ENCODE measurements around the gene ZNF469.

Gene ZNF469

DNA sequence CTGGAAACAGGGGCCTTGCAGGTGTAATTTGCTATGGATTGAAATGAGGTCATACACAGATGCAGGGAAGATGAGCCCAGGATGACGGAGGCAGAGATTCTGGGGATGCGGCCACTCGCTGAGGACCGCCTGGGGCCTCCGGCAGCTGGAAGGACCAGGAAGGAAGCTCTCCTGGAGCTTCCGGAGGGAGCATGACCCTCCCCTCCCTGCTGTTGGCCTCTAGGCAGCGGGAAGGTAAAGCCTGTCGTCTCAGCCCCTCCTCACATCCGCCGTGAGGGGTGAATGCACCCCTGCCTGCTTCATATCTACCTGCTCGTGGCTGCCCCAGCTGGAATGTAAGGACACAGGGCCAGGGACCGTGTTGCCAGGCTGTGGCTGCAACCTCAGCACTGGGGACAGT is 29.1 kb upstream of the ZNF469 start:
- TF ChIP-seq ZFX (IDR thresholded peaks at IDR 0.05): no peak
- TF ChIP-seq, protein P1, sequence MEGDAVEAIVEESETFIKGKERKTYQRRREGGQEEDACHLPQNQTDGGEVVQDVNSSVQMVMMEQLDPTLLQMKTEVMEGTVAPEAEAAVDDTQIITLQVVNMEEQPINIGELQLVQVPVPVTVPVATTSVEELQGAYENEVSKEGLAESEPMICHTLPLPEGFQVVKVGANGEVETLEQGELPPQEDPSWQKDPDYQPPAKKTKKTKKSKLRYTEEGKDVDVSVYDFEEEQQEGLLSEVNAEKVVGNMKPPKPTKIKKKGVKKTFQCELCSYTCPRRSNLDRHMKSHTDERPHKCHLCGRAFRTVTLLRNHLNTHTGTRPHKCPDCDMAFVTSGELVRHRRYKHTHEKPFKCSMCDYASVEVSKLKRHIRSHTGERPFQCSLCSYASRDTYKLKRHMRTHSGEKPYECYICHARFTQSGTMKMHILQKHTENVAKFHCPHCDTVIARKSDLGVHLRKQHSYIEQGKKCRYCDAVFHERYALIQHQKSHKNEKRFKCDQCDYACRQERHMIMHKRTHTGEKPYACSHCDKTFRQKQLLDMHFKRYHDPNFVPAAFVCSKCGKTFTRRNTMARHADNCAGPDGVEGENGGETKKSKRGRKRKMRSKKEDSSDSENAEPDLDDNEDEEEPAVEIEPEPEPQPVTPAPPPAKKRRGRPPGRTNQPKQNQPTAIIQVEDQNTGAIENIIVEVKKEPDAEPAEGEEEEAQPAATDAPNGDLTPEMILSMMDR (conservative IDR thresholded peaks at IDR 0.05): no peak
- H3K27ac ChIP-seq: no peak overlapping the region

DNA sequence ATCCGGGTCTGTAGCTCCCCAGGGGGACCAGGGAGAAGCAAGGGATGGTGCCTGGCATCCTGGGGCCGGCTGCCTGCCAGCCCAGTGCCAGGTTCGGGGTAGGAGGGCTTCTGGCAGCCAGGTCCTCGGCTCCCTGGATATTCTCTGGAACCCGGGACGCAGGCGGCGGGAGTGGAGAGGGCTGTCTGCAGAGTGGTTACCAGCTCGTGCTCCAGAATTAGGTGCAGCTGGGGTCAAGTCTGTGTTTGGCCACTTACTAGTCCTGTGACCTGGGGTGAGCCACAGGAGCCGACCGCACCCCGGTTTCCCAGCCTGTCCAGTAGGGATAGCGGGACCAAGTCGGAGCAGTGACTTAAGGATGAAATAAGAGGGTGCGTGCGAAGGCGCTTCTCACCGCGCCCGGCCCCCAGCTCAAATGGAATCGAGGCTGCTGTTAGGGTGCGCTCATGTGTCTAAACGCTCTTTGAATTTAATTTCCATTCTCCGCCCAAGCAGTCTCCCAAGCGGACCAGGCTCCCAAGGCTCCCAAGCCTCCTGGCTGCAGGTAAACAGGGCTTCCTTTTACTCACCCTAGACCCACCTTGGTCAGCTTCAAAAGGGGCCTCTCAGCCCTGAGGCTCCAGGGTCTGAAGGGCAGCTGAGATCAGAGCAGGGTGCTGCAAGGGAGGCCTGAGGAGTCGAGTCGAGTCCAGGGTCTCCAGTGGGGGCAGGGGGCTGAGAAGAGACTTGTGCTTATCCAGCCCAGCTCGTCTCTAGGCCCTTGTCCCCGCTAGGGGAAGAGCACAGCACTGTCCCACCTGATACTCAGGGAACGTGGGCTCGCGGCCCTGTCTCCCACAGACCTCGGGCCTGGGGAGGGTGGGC is 28.3 kb upstream of the ZNF469 start:
- H3K27ac ChIP-seq: no peak overlapping the region
- TF ChIP-seq, protein P1 (conservative IDR thresholded peaks at IDR 0.05): no peak
- no peak for TF ChIP-seq ZFX (IDR thresholded peaks at IDR 0.05)

DNA sequence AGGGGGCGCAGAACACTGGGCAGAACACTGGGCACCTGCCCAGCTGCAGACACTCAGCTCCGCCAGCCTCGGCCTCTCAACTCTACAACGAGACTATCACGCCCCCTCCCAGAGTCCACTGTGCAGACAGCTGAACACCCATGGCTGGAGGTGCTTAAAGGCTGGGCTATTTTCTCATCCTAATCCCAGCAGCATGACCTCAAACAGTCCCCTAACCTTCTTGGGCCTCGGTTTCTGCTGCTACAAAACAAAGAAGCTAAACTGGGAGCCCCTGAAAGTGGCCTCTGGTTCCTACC is 27.7 kb upstream of the ZNF469 start:
- TF ChIP-seq, protein P1 (conservative IDR thresholded peaks at IDR 0.05): no peak
- no peak for TF ChIP-seq ZFX (IDR thresholded peaks at IDR 0.05)
- no peak overlapping the region for H3K27ac ChIP-seq

DNA sequence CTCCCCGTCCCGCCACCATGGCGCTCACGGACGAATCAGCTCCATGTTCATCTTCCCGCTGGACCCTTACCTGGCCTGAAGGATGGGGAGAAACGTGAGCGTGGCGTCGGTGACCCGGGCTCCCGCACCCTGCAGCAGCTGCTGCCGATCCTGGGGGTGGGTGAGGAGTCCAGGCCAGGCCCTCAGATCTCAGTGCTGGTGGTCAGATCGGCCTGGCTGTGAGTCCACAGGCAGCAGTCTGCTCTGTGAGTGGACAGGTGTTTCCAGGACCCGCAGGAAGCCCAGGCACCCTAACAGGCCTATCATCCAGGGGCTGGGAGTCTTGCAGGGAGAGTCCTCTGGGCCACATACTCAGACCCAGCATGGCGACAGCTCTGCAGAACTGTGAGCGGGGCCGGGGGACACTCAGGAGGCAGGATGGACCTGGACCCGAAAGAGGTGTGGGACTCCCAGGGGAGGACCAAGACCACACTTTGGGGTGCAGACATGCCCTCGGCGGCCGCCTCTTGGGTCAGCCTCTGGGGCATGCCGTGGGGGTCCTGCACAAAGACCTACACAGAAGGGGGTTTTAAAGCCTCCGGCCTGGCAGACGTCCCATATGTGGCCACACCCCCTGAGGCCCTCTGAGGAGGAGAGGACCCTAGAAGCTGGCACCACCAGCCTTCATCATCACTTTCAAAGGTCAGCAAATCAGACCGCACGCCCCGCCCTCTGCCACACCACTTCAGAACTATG is 27.2 kb upstream of the ZNF469 start:
- no peak for TF ChIP-seq ZFX (IDR thresholded peaks at IDR 0.05)
- TF ChIP-seq, protein P1 (conservative IDR thresholded peaks at IDR 0.05): no peak
- no peak overlapping the region for H3K27ac ChIP-seq

DNA sequence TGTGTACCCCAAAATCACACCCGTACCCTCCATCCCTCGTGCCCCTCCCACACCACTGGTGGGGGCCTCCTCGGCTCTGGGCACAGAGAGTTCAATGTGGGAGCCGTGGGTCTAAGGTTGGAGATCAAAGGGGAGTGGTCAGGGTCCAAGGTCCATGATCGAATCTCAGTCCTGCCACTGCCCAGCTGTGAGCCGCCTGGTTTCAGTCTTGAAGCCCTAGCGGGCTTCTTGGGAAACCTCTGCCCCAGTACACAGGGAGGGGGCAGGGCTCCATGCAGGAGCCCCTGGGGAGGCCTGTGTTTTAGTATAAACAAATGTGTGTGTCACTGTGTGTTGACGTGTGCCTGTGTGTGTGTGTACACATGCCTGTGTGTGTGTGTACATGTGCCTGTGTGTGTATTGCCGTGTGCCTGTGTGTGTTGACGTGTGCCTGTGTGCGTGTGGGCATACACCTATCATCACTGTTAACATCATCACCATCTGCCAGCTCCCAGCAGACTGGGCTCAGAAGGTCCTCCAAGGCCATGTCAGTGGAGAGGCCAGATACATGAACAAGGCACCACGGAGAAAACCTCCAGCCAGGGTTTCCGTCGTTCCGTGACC is 26.5 kb upstream of the ZNF469 start:
- H3K27ac ChIP-seq: no peak overlapping the region
- TF ChIP-seq, protein P1 (conservative IDR thresholded peaks at IDR 0.05): no peak
- TF ChIP-seq ZFX (IDR thresholded peaks at IDR 0.05): no peak

DNA sequence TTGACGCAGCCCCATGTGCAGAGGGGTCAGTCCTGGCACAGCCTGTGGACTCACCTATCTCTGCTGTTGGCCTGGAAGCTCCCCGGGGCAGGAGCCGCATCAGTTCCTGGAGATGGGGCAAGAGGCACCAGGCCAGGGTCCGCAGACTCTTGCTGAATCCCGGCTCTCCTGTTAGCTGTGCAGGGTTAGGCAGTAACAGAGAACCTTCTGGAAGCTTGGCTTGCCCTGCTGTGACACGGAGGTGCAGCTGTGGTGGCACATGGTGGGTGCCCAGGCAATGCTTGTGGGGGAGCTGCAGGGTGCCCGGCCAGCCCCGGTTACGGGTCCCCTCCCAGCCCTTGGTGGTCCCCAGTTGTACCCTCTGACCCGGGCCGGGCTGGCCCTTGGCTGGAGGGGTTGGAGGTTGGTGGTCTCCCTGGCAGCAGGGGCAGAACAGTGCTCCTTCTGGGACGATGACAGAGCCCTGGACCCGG is 26.0 kb upstream of the ZNF469 start:
- TF ChIP-seq, protein P1 (conservative IDR thresholded peaks at IDR 0.05): no peak
- no peak for TF ChIP-seq ZFX (IDR thresholded peaks at IDR 0.05)
- H3K27ac ChIP-seq: no peak overlapping the region

Measured in C4-2B (cell line).